Body of pancreas (tissue), 4 donors: ENCODE data around the gene NSL1. TPM values are rescaled to one million over a fixed set of nuclear protein-coding genes. Genes with fewer than 3 reads are reported as not detected.

Experiments used
- ATAC-seq: fragments of 150-250 bp; one replicate; pipeline ENCODE4 v1.9.1; 2016
- DNase-seq, 4 donors: peaks; one replicate each; pipeline ENCODE4 v3.0.0-alpha.2; 2019
- H3K27ac ChIP-seq, 4 donors: fragments of 200-600 bp; sonication (generic); 1 replicate in 3 of 4; 2 replicates in 1 of 4; pipeline versions ENCODE4 v1.5.1 to v1.6.1; 2016 to 2019; ENCODE audit warnings: mild to moderate bottlenecking in 1 of 4, mixed read lengths in 1 of 4, moderate library complexity in 1 of 4
- H3K27me3 ChIP-seq, 2 donors: fragments of 200-600 bp; sonication (generic); one replicate each; pipeline ENCODE4 v1.6.0; 2016; ENCODE audit warnings: mild to moderate bottlenecking in 1 of 2
- H3K36me3 ChIP-seq, 2 donors: fragments of 200-600 bp; sonication (generic); replicated peaks in 1 of 2; 2 replicates each; pipeline ENCODE4 v1.5.1; 2016; ENCODE audit warnings: low read depth in 2 of 2; ENCODE audit not compliant: insufficient read depth in 1 of 2
- H3K4me1 ChIP-seq: fragments of 200-600 bp; sonication (generic); one replicate; pipeline ENCODE4 v1.6.0; 2016
- H3K4me3 ChIP-seq, 2 donors: fragments of 200-600 bp; sonication (generic); 1 replicate in 1 of 2; 2 replicates in 1 of 2; pipeline ENCODE4 v1.5.1; 2016 to 2019
- H3K9me3 ChIP-seq, 3 donors: fragments of 200-600 bp; sonication (generic); 1 replicate in 2 of 3; 2 replicates in 1 of 3; pipeline ENCODE4 v1.5.1; 2016
- CTCF ChIP-seq, 7 experiments: fragments of 450-650 bp in 4 of 7; fragments of 200-600 bp in 3 of 7; sonication (generic) in 3 of 7; IDR thresholded peaks; one replicate each; pipeline ENCODE4 v1.5.1; 2016 to 2019; ENCODE audit warnings: antibody characterized with exemption in 7 of 7
- POLR2A ChIP-seq, 3 donors: fragments of 450-650 bp; IDR thresholded peaks; one replicate each; pipeline ENCODE4 v1.6.1; 2016; ENCODE audit warnings: antibody characterized with exemption in 3 of 3, mild to moderate bottlenecking in 2 of 3
- WGBS, 2 donors: methylation state at CpG; one replicate each; pipeline ENCODE4 v1.1.5; 2017; 5-methylcytosine and 5-hydroxymethylcytosine counted together
- intact Hi-C: fragments of 100-400 bp; cut with DNase I; formaldehyde crosslinking; loops from one replicate; pipeline ENCODE4 v1.15.1; 2023
- total RNA-seq, 2 donors: library from RNA; depleted of rRNA; stranded (reverse); fragments of >200 nt; gene quantifications; one replicate each; pipeline ENCODE4 v1.1.0, GENCODE V29; 2016

The NSL1 gene
- total RNA-seq, 2 donors from 2014 or later: 13.8 to 35.8 TPM

- intact Hi-C loops: no loop called here
- peaks cover 0 to 11% (median 0%) of the 10 kb centered on the region in 3 donors for H3K9me3 ChIP-seq
- H3K27ac ChIP-seq: no peak overlapping the region
- no peaks in the 10 kb centered on the region for H3K4me1 ChIP-seq
- WGBS, 2 donors: 91 to 94% methylated on average over 3 of the region's 3 CpGs
- TF ChIP-seq POLR2A (IDR thresholded peaks at IDR 0.05) (no peak), CTCF (IDR thresholded peaks at IDR 0.05) (no peak)
- H3K4me3 ChIP-seq: no peak overlapping the region
- no peaks in the 10 kb centered on the region for H3K27me3 ChIP-seq
- no peaks in the 10 kb centered on the region for H3K36me3 ChIP-seq
- DNase-seq (no peak), ATAC-seq (no peak)
These were observed 31.4 kb upstream of the NSL1 start for GRCh38 chr1:212822956-212823355.

- Histone ChIP-seq H3K4me3 (no peak overlapping the region), H3K4me1 (no peaks in the 10 kb centered on the region), H3K27ac (no peak overlapping the region), H3K36me3 (no peaks in the 10 kb centered on the region), H3K27me3 (no peaks in the 10 kb centered on the region), H3K9me3 (peaks cover 0 to 6% (median 0%) of the 10 kb centered on the region in 3 donors)
- DNase-seq (no peak), ATAC-seq (no peak)
- 80 to 85% methylated on average over 2 of the region's 2 CpGs for WGBS, 2 donors
- intact Hi-C loops: no loop called here
- no peak for TF ChIP-seq CTCF (IDR thresholded peaks at IDR 0.05)
- no peak for TF ChIP-seq POLR2A (IDR thresholded peaks at IDR 0.05)
These were observed 29.4 kb upstream of the NSL1 start for GRCh38 chr1:212820969-212821368.

- Histone ChIP-seq H3K27me3 (no peaks in the 10 kb centered on the region), H3K4me1 (no peaks in the 10 kb centered on the region), H3K36me3 (no peaks in the 10 kb centered on the region), H3K4me3 (no peak overlapping the region), H3K9me3 (no peaks in the 10 kb centered on the region), H3K27ac (no peak overlapping the region)
- no peak for DNase-seq
- TF ChIP-seq POLR2A (IDR thresholded peaks at IDR 0.05) (no peak), CTCF (IDR thresholded peaks at IDR 0.05) (no peak)
- no peak for ATAC-seq
- 41 to 48% methylated on average over 5 of the region's 5 CpGs for WGBS, 2 donors
- intact Hi-C loops: no loop called here
These were observed 28.1 kb upstream of the NSL1 start for GRCh38 chr1:212819726-212820125.

GRCh38 chr1:212816567-212817278, 25.1 kb upstream of the NSL1 start:
- H3K4me3 ChIP-seq: no peak overlapping the region
- ATAC-seq (no peak), DNase-seq (no peak)
- H3K27me3 ChIP-seq: no peaks in the 10 kb centered on the region
- no peaks in the 10 kb centered on the region for H3K4me1 ChIP-seq
- peaks cover 0 to 3% (median 0%) of the 10 kb centered on the region in 3 donors for H3K9me3 ChIP-seq
- TF ChIP-seq POLR2A (IDR thresholded peaks at IDR 0.05) (no peak), CTCF (IDR thresholded peaks at IDR 0.05) (no peak)
- 69 to 71% methylated on average over 3 of the region's 3 CpGs for WGBS, 2 donors
- H3K36me3 ChIP-seq: no peaks in the 10 kb centered on the region
- no peak overlapping the region for H3K27ac ChIP-seq
- intact Hi-C loops: no loop called here
